Uterus (tissue), 2 donors: Measurements from ENCODE around the gene SYNPO2L.
"Not testable (repeated sequence)": the region's sequence is repeated elsewhere in the genome, so short reads cannot be mapped to it uniquely, and the experiment has no call there.

Source experiments
- POLR2A ChIP-seq, 2 donors: fragments of 450-650 bp; IDR thresholded peaks; one replicate each; pipeline ENCODE4 v1.6.1; 2016; ENCODE audit warnings: antibody characterized with exemption in 2 of 2, mild to moderate bottlenecking in 1 of 2, moderate library complexity in 1 of 2
- TF ChIP-seq, protein P1 (sequence below), 4 experiments: fragments of 200-600 bp in 2 of 4; fragments of 450-650 bp in 2 of 4; sonication (generic) in 2 of 4; IDR thresholded peaks; one replicate each; pipeline ENCODE4 v1.5.1; 2016 to 2019; ENCODE audit warnings: antibody characterized with exemption in 4 of 4, mild to moderate bottlenecking in 2 of 4, moderate library complexity in 1 of 4

- TF ChIP-seq, protein P1, sequence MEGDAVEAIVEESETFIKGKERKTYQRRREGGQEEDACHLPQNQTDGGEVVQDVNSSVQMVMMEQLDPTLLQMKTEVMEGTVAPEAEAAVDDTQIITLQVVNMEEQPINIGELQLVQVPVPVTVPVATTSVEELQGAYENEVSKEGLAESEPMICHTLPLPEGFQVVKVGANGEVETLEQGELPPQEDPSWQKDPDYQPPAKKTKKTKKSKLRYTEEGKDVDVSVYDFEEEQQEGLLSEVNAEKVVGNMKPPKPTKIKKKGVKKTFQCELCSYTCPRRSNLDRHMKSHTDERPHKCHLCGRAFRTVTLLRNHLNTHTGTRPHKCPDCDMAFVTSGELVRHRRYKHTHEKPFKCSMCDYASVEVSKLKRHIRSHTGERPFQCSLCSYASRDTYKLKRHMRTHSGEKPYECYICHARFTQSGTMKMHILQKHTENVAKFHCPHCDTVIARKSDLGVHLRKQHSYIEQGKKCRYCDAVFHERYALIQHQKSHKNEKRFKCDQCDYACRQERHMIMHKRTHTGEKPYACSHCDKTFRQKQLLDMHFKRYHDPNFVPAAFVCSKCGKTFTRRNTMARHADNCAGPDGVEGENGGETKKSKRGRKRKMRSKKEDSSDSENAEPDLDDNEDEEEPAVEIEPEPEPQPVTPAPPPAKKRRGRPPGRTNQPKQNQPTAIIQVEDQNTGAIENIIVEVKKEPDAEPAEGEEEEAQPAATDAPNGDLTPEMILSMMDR (IDR thresholded peaks at IDR 0.05): not testable (repeated sequence)
- TF ChIP-seq POLR2A (IDR thresholded peaks at IDR 0.05): not testable (repeated sequence)
Measured at GRCh38 chr10:73674546-73674945, 18.7 kb upstream of the SYNPO2L start.
